HepG2 (cell line): ENCODE data around the gene BSN. TPM values are rescaled to one million over a fixed set of nuclear protein-coding genes. Genes with fewer than 3 reads are reported as not detected.
A peak's percentile ranks its signal among the peaks of the same experiment; 100 is the strongest.

Source experiments
- NR2F6 ChIP-seq, 2 experiments: IDR thresholded peaks; 2 replicates each; pipeline ENCODE4 v1.6.1; 2016; ENCODE audit warnings: antibody characterized with exemption in 1 of 2, mild to moderate bottlenecking in 1 of 2
- SIX4 ChIP-seq: sonication (generic); formaldehyde crosslinking; IDR thresholded peaks from 2 replicates; pipeline ENCODE4 v1.4.0; 2020; ENCODE audit warnings: missing genetic modification reagents
- SP5 ChIP-seq: IDR thresholded peaks from 2 replicates; pipeline ENCODE4 v1.6.1; 2016; ENCODE audit warnings: low read depth, borderline replicate concordance
- TARDBP ChIP-seq: sonication (generic); formaldehyde crosslinking; IDR thresholded peaks from 2 replicates; pipeline ENCODE4 v1.8.0; 2022; ENCODE audit warnings: mild to moderate bottlenecking, missing genetic modification reagents
- TBX3 ChIP-seq: fragments of 450-650 bp; IDR thresholded peaks from 2 replicates; pipeline ENCODE4 v1.6.1; 2017; ENCODE audit warnings: antibody characterized with exemption, mild to moderate bottlenecking, inconsistent platforms, borderline replicate concordance
- THAP11 ChIP-seq: IDR thresholded peaks from 2 replicates; pipeline ENCODE4 v1.6.1; 2016; ENCODE audit warnings: missing biosample characterization, missing genetic modification reagents
- ZNF207 ChIP-seq: fragments of 450-650 bp; IDR thresholded peaks from 2 replicates; pipeline ENCODE4 v1.6.1; 2016; ENCODE audit warnings: antibody characterized with exemption, borderline replicate concordance
- ZNF407 ChIP-seq: sonication (generic); formaldehyde crosslinking; IDR thresholded peaks from one replicate; pipeline ENCODE4 v1.5.1; 2020; ENCODE audit warnings: mild to moderate bottlenecking, missing genetic modification reagents; ENCODE audit errors: not compliant biosample characterization
- polyA plus RNA-seq, 8 experiments: library from polyadenylated mRNA; depleted of rRNA in 3 of 8; stranded (reverse) in 7 of 8; unstranded in 1 of 8; fragments of >200 nt; fragmentation: Illumina TruSeq in 4 of 8; extraction: Trizol in 4 of 8; gene quantifications; 2 replicates each; pipeline versions ENCODE4 v1.2.1 to v1.2.3, GENCODE V29; 2011 to 2016; ENCODE audit warnings: low read depth in 4 of 8, missing spikeins in 1 of 8, mixed read lengths in 1 of 8; ENCODE audit not compliant: insufficient read depth in 1 of 8
- total RNA-seq, 5 experiments: library from RNA; depleted of rRNA; stranded (reverse); fragments of >200 nt; fragmentation: Illumina TruSeq; extraction: Trizol; gene quantifications; 2 replicates each; pipeline ENCODE4 v1.2.3, GENCODE V29; 2016; ENCODE audit warnings: low read depth in 1 of 5
- TF ChIP-seq, protein P1 (sequence below): sonication (generic); formaldehyde crosslinking; IDR thresholded peaks from 2 replicates; pipeline ENCODE4 v1.8.0; 2022; ENCODE audit warnings: mild to moderate bottlenecking, missing genetic modification reagents, moderate library complexity
- TF ChIP-seq, protein P2 (sequence below), 2 experiments: IDR thresholded peaks; 2 replicates each; pipeline ENCODE4 v1.6.1; 2011 to 2012; ENCODE audit warnings: low read length in 2 of 2, borderline replicate concordance in 1 of 2, low read depth in 1 of 2, mild to moderate bottlenecking in 1 of 2, moderate library complexity in 1 of 2
- TF ChIP-seq, protein P3 (sequence below): IDR thresholded peaks from 2 replicates; pipeline ENCODE4 v1.6.1; 2016
- TF ChIP-seq, protein P4 (sequence below): sonication (generic); formaldehyde crosslinking; IDR thresholded peaks from 2 replicates; pipeline ENCODE4 v1.4.0; 2020; ENCODE audit warnings: missing genetic modification reagents

BSN gene
- total and polyA plus RNA-seq, 2 of the 13 experiments (the other 11 are each of a cell fraction or from before 2014, with no cell fraction given): 0.42 to 0.86 TPM

GRCh38 chr3:49665822-49666519 lies 111.7 kb downstream of the BSN start (continued):
- TF ChIP-seq ZNF407 (no peak), SP5 (CRISPR knock-in tag) (peak; percentile 91), TBX3 (no peak), NR2F6 (IDR thresholded peaks at IDR 0.05) (peak; percentile 62; the same call in 1 of the 2 replicates), NR2F6 (CRISPR knock-in tag; IDR thresholded peaks at IDR 0.05) (peak; percentile 87), SIX4 (CRISPR knock-in tag) (no peak), TARDBP (CRISPR knock-in tag) (no peak), ZNF207 (no peak), THAP11 (CRISPR knock-in tag) (peak; percentile 29)
- TF ChIP-seq, protein P1, sequence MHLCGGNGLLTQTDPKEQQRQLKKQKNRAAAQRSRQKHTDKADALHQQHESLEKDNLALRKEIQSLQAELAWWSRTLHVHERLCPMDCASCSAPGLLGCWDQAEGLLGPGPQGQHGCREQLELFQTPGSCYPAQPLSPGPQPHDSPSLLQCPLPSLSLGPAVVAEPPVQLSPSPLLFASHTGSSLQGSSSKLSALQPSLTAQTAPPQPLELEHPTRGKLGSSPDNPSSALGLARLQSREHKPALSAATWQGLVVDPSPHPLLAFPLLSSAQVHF (CRISPR knock-in tag): no peak
- TF ChIP-seq, protein P2, sequence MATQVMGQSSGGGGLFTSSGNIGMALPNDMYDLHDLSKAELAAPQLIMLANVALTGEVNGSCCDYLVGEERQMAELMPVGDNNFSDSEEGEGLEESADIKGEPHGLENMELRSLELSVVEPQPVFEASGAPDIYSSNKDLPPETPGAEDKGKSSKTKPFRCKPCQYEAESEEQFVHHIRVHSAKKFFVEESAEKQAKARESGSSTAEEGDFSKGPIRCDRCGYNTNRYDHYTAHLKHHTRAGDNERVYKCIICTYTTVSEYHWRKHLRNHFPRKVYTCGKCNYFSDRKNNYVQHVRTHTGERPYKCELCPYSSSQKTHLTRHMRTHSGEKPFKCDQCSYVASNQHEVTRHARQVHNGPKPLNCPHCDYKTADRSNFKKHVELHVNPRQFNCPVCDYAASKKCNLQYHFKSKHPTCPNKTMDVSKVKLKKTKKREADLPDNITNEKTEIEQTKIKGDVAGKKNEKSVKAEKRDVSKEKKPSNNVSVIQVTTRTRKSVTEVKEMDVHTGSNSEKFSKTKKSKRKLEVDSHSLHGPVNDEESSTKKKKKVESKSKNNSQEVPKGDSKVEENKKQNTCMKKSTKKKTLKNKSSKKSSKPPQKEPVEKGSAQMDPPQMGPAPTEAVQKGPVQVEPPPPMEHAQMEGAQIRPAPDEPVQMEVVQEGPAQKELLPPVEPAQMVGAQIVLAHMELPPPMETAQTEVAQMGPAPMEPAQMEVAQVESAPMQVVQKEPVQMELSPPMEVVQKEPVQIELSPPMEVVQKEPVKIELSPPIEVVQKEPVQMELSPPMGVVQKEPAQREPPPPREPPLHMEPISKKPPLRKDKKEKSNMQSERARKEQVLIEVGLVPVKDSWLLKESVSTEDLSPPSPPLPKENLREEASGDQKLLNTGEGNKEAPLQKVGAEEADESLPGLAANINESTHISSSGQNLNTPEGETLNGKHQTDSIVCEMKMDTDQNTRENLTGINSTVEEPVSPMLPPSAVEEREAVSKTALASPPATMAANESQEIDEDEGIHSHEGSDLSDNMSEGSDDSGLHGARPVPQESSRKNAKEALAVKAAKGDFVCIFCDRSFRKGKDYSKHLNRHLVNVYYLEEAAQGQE (IDR thresholded peaks at IDR 0.05; ENCODE audit: borderline replicate concordance in 1 of 2, low read depth in 1 of 2, low read length in 2 of 2): no peak
- TF ChIP-seq, protein P3, sequence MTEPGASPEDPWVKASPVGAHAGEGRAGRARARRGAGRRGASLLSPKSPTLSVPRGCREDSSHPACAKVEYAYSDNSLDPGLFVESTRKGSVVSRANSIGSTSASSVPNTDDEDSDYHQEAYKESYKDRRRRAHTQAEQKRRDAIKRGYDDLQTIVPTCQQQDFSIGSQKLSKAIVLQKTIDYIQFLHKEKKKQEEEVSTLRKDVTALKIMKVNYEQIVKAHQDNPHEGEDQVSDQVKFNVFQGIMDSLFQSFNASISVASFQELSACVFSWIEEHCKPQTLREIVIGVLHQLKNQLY (CRISPR knock-in tag): peak; percentile 35; the same call in 1 of the 2 replicates
- TF ChIP-seq, protein P4, sequence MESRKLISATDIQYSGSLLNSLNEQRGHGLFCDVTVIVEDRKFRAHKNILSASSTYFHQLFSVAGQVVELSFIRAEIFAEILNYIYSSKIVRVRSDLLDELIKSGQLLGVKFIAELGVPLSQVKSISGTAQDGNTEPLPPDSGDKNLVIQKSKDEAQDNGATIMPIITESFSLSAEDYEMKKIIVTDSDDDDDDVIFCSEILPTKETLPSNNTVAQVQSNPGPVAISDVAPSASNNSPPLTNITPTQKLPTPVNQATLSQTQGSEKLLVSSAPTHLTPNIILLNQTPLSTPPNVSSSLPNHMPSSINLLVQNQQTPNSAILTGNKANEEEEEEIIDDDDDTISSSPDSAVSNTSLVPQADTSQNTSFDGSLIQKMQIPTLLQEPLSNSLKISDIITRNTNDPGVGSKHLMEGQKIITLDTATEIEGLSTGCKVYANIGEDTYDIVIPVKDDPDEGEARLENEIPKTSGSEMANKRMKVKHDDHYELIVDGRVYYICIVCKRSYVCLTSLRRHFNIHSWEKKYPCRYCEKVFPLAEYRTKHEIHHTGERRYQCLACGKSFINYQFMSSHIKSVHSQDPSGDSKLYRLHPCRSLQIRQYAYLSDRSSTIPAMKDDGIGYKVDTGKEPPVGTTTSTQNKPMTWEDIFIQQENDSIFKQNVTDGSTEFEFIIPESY: peak; percentile 86
